Lower lobe of right lung (tissue), 2 donors: ENCODE results near the gene HIGD1A. TPM values are rescaled to one million over a fixed set of nuclear protein-coding genes. Genes with fewer than 3 reads are reported as not detected.

Experiments
- ATAC-seq, 2 donors: fragments of 200-7000 bp; cut with Tn5 transposase; one replicate each; pipeline ENCODE4 v1.9.1; 2020 to 2022; ENCODE audit warnings: mild to moderate bottlenecking in 2 of 2, moderate library complexity in 2 of 2
- DNase-seq: peaks from one replicate; pipeline ENCODE4 v3.0.0-alpha.2; 2020
- H3K27ac ChIP-seq: fragments of 200-600 bp; one replicate; pipeline ENCODE4 v1.8.0; 2022
- H3K27me3 ChIP-seq: fragments of 200-600 bp; one replicate; pipeline ENCODE4 v1.8.0; 2022; ENCODE audit warnings: low read depth
- H3K36me3 ChIP-seq: fragments of 200-600 bp; one replicate; pipeline ENCODE4 v1.8.0; 2022; ENCODE audit warnings: mild to moderate bottlenecking
- H3K4me1 ChIP-seq: fragments of 200-600 bp; one replicate; pipeline ENCODE4 v1.8.0; 2022
- H3K4me3 ChIP-seq: fragments of 200-600 bp; one replicate; pipeline ENCODE4 v1.8.0; 2022; ENCODE audit warnings: mild to moderate bottlenecking
- H3K9me3 ChIP-seq: fragments of 200-600 bp; one replicate; pipeline ENCODE4 v1.8.0; 2022
- CTCF ChIP-seq: fragments of 200-600 bp; IDR thresholded peaks from one replicate; pipeline ENCODE4 v1.8.0; 2022; ENCODE audit warnings: antibody characterized with exemption, mild to moderate bottlenecking
- intact Hi-C: fragments of 100-400 bp; cut with DNase I; formaldehyde crosslinking; loops from one replicate; pipeline ENCODE4 v1.11.0; 2022
- total RNA-seq: library from RNA; stranded (reverse); fragmentation: NEBNext Ultra II Directional; extraction: Animal tissue kit (Norgen Biotek cat#: 25700); gene quantifications from one replicate; pipeline ENCODE4 v1.2.1, GENCODE V29; 2021
- donor health status: DM: no; HTN: yes; CAD: no; lungs with severe emphysema.

The HIGD1A gene
- total RNA-seq, 1 donor from 2014 or later = 83.8 TPM

GRCh38 chr3:42838571-42838970 is 34.3 kb upstream of the HIGD1A start:
- Histone ChIP-seq H3K9me3 (no peaks in the 10 kb centered on the region), H3K36me3 (no peaks in the 10 kb centered on the region), H3K27ac (no peak overlapping the region), H3K4me3 (no peak overlapping the region), H3K4me1 (peaks cover 6% of the 10 kb centered on the region), H3K27me3 (no peaks in the 10 kb centered on the region)
- intact Hi-C loops = no loop called here
- ATAC-seq = no peak
- no peak for TF ChIP-seq CTCF
- no peak for DNase-seq

- Histone ChIP-seq H3K9me3 (no peaks in the 10 kb centered on the region), H3K27me3 (no peaks in the 10 kb centered on the region), H3K36me3 (no peaks in the 10 kb centered on the region), H3K27ac (no peak overlapping the region), H3K4me3 (no peak overlapping the region), H3K4me1 (peaks cover 2% of the 10 kb centered on the region)
- intact Hi-C loops = no loop called here
- no peak for TF ChIP-seq CTCF
- ATAC-seq (no peak), DNase-seq (no peak)
Observed at GRCh38 chr3:42836150-42837123, 32.1 kb upstream of the HIGD1A start.

- H3K4me3 ChIP-seq = no peak overlapping the region
- DNase-seq (peak; percentile 69), ATAC-seq (peak; percentile 72 to 84)
- H3K27ac ChIP-seq = no peak overlapping the region
- peaks cover 11% of the 10 kb centered on the region for H3K4me1 ChIP-seq
- intact Hi-C loops = no loop called here
- H3K36me3 ChIP-seq = no peaks in the 10 kb centered on the region
- no peaks in the 10 kb centered on the region for H3K9me3 ChIP-seq
- H3K27me3 ChIP-seq = peaks cover 5% of the 10 kb centered on the region
- TF ChIP-seq CTCF = peak; percentile 83
Observed at GRCh38 chr3:42831321-42831713, 27.0 kb upstream of the HIGD1A start.

- DNase-seq = no peak
- no peak overlapping the region for H3K27ac ChIP-seq
- intact Hi-C loops = no loop called here
Observed at GRCh38 chr3:42830437-42831320, 26.4 kb upstream of the HIGD1A start.

More at GRCh38 chr3:42830437-42831320, 26.4 kb upstream of the HIGD1A start:
- Histone ChIP-seq H3K9me3 (no peaks in the 10 kb centered on the region), H3K27me3 (peaks cover 5% of the 10 kb centered on the region), H3K36me3 (no peaks in the 10 kb centered on the region), H3K4me3 (no peak overlapping the region), H3K4me1 (peaks cover 11% of the 10 kb centered on the region)
- peak; percentile 53 to 63 for ATAC-seq
- TF ChIP-seq CTCF = peak; percentile 46
